SK-N-SH treated with all-trans-retinoic acid at 6 μM for 48 hours (cell line): ENCODE results near the gene PHF21B.

Experiments used
- ATAC-seq: fragments of 200-7000 bp; cut with Tn5 transposase; 3 replicates; pipeline ENCODE4 v1.9.1; 2020; ENCODE audit warnings: mild to moderate bottlenecking, moderate library complexity
- ARNTL ChIP-seq: fragments of 450-650 bp; formaldehyde crosslinking; IDR thresholded peaks from 2 replicates; pipeline ENCODE4 v1.5.0; 2020; ENCODE audit warnings: low read depth, mild to moderate bottlenecking, moderate library complexity, borderline replicate concordance
- BACH2 ChIP-seq: fragments of 250-450 bp; sonication (Bioruptor Pico); IDR thresholded peaks from 2 replicates; pipeline ENCODE4 v1.9.0; 2021; ENCODE audit warnings: mild to moderate bottlenecking, borderline replicate concordance
- CREB5 ChIP-seq: fragments of 250-450 bp; sonication (Bioruptor Pico); IDR thresholded peaks from 2 replicates; pipeline ENCODE4 v1.5.1; 2020; ENCODE audit warnings: low read depth, mild to moderate bottlenecking, moderate library complexity
- CSDC2 ChIP-seq: fragments of 250-450 bp; sonication (Bioruptor Pico); IDR thresholded peaks from 2 replicates; pipeline ENCODE4 v1.5.0; 2020; ENCODE audit warnings: mild to moderate bottlenecking, moderate library complexity
- ESRRG ChIP-seq: fragments of 250-450 bp; sonication (Bioruptor Pico); IDR thresholded peaks from 2 replicates; pipeline ENCODE4 v1.6.1; 2021; ENCODE audit warnings: mild to moderate bottlenecking
- GLIS3 ChIP-seq: fragments of 250-450 bp; sonication (Bioruptor Pico); IDR thresholded peaks from 2 replicates; pipeline ENCODE4 v1.5.0; 2020; ENCODE audit warnings: mild to moderate bottlenecking, moderate library complexity
- OSR1 ChIP-seq: fragments of 250-450 bp; sonication (Bioruptor Pico); IDR thresholded peaks from 2 replicates; pipeline ENCODE4 v1.8.0; 2022; ENCODE audit warnings: moderate library complexity, mild to moderate bottlenecking, inconsistent platforms
- PPARA ChIP-seq: fragments of 250-450 bp; sonication (Bioruptor Pico); IDR thresholded peaks from 2 replicates; pipeline ENCODE4 v1.5.0; 2020; ENCODE audit warnings: mild to moderate bottlenecking, borderline replicate concordance
- RARB ChIP-seq: fragments of 250-450 bp; sonication (Bioruptor Pico); IDR thresholded peaks from 2 replicates; pipeline ENCODE4 v1.8.0; 2021; ENCODE audit warnings: mild to moderate bottlenecking, moderate library complexity
- SNAI2 ChIP-seq: fragments of 250-450 bp; sonication (Bioruptor Pico); IDR thresholded peaks from 2 replicates; pipeline ENCODE4 v1.5.0; 2020; ENCODE audit warnings: mild to moderate bottlenecking, moderate library complexity
- TOX ChIP-seq: fragments of 250-450 bp; sonication (Bioruptor Pico); IDR thresholded peaks from 2 replicates; pipeline ENCODE4 v1.8.0; 2021; ENCODE audit warnings: mild to moderate bottlenecking, moderate library complexity, borderline replicate concordance
- TSHZ2 ChIP-seq: fragments of 250-450 bp; sonication (Bioruptor Pico); IDR thresholded peaks from 2 replicates; pipeline ENCODE4 v1.5.0; 2020; ENCODE audit warnings: mild to moderate bottlenecking, moderate library complexity
- ZC3H10 ChIP-seq: fragments of 250-450 bp; sonication (Bioruptor Pico); IDR thresholded peaks from 2 replicates; pipeline ENCODE4 v1.5.1; 2021; ENCODE audit warnings: mild to moderate bottlenecking, moderate library complexity
- ZFP3 ChIP-seq: fragments of 250-450 bp; sonication (Bioruptor Pico); IDR thresholded peaks from 2 replicates; pipeline ENCODE4 v1.5.0; 2020; ENCODE audit warnings: mild to moderate bottlenecking, moderate library complexity
- ZFP30 ChIP-seq: fragments of 450-650 bp; formaldehyde crosslinking; IDR thresholded peaks from 2 replicates; pipeline ENCODE4 v1.5.0; 2022; ENCODE audit warnings: mild to moderate bottlenecking, moderate library complexity
- ZNF565 ChIP-seq: fragments of 450-650 bp; formaldehyde crosslinking; conservative IDR thresholded peaks from 2 replicates; pipeline ENCODE4 v1.5.0; 2020; ENCODE audit warnings: low read depth, mild to moderate bottlenecking, moderate library complexity
- ZNF70 ChIP-seq: fragments of 450-650 bp; formaldehyde crosslinking; IDR thresholded peaks from 2 replicates; pipeline ENCODE4 v1.5.0; 2020; ENCODE audit warnings: mild to moderate bottlenecking, moderate library complexity
- ZNF8 ChIP-seq: fragments of 450-650 bp; formaldehyde crosslinking; IDR thresholded peaks from 2 replicates; pipeline ENCODE4 v1.5.0; 2020; ENCODE audit warnings: mild to moderate bottlenecking, moderate library complexity
- TF ChIP-seq, protein P1 (sequence below): fragments of 250-450 bp; sonication (Bioruptor Pico); IDR thresholded peaks from 2 replicates; pipeline ENCODE4 v1.8.0; 2020; ENCODE audit warnings: mild to moderate bottlenecking, moderate library complexity, borderline replicate concordance
- TF ChIP-seq, protein P2 (sequence below): fragments of 250-450 bp; sonication (Bioruptor Pico); IDR thresholded peaks from 2 replicates; pipeline ENCODE4 v1.8.0; 2021; ENCODE audit warnings: low read depth, mild to moderate bottlenecking, moderate library complexity, borderline replicate concordance

PHF21B gene

DNA sequence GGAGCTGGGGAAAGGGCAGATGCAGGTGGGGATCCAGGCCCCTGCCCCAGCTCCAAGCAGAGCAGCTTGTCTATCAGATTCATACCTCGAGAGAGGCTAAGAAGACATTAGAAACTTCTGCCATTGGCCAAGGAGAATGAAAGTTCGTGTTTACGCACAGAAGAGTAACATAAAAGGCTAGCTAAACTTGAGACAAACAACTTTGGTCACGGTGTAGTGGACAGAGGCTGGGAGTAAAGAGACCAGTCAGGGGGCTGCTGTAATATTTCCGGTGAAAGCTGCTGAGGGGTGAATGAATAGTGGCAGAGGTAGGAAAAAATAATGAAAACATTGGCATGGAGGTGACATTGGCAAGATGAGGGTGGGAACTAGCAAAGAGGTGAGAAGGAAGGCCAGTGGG lies 22.9 kb downstream of the PHF21B start:
- TF ChIP-seq ZNF565 (no peak), ZFP30 (CRISPR knock-in tag) (no peak), ZNF8 (CRISPR knock-in tag) (no peak), ESRRG (no peak), BACH2 (CRISPR knock-in tag) (no peak), ZC3H10 (CRISPR knock-in tag) (no peak), OSR1 (no peak), CSDC2 (CRISPR knock-in tag) (no peak), GLIS3 (no peak), ZNF70 (CRISPR knock-in tag) (no peak), ZFP3 (CRISPR knock-in tag) (no peak)

GRCh38 chr22:44985906-44986527 lies 23.8 kb downstream of the PHF21B start:
- no peak for ATAC-seq
- TF ChIP-seq ESRRG (no peak), PPARA (CRISPR knock-in tag) (no peak), ZNF565 (no peak), BACH2 (CRISPR knock-in tag) (no peak), ZNF8 (CRISPR knock-in tag) (no peak), TSHZ2 (CRISPR knock-in tag) (no peak), RARB (CRISPR knock-in tag) (no peak), TOX (CRISPR knock-in tag) (no peak)
- TF ChIP-seq, all 23 proteins: peak for 0

More for the DNA sequence above, 22.9 kb downstream of the PHF21B start:
- no peak for ATAC-seq

GRCh38 chr22:44983878-44984482 lies 25.8 kb downstream of the PHF21B start:
- no peak for TF ChIP-seq ESRRG
- no peak for TF ChIP-seq ZFP30 (CRISPR knock-in tag)
- TF ChIP-seq, protein P1, sequence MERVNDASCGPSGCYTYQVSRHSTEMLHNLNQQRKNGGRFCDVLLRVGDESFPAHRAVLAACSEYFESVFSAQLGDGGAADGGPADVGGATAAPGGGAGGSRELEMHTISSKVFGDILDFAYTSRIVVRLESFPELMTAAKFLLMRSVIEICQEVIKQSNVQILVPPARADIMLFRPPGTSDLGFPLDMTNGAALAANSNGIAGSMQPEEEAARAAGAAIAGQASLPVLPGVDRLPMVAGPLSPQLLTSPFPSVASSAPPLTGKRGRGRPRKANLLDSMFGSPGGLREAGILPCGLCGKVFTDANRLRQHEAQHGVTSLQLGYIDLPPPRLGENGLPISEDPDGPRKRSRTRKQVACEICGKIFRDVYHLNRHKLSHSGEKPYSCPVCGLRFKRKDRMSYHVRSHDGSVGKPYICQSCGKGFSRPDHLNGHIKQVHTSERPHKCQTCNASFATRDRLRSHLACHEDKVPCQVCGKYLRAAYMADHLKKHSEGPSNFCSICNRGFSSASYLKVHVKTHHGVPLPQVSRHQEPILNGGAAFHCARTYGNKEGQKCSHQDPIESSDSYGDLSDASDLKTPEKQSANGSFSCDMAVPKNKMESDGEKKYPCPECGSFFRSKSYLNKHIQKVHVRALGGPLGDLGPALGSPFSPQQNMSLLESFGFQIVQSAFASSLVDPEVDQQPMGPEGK (CRISPR knock-in tag) = no peak
- no peak for TF ChIP-seq TSHZ2 (CRISPR knock-in tag)
- no peak for TF ChIP-seq TOX (CRISPR knock-in tag)
- no peak for TF ChIP-seq CSDC2 (CRISPR knock-in tag)
- TF ChIP-seq PPARA (CRISPR knock-in tag) = no peak
- no peak for TF ChIP-seq CREB5 (CRISPR knock-in tag)
- TF ChIP-seq, protein P2, sequence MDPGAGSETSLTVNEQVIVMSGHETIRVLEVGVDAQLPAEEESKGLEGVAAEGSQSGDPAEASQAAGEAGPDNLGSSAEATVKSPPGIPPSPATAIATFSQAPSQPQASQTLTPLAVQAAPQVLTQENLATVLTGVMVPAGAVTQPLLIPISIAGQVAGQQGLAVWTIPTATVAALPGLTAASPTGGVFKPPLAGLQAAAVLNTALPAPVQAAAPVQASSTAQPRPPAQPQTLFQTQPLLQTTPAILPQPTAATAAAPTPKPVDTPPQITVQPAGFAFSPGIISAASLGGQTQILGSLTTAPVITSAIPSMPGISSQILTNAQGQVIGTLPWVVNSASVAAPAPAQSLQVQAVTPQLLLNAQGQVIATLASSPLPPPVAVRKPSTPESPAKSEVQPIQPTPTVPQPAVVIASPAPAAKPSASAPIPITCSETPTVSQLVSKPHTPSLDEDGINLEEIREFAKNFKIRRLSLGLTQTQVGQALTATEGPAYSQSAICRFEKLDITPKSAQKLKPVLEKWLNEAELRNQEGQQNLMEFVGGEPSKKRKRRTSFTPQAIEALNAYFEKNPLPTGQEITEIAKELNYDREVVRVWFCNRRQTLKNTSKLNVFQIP (CRISPR knock-in tag) = no peak
- TF ChIP-seq ZNF8 (CRISPR knock-in tag) = no peak
- TF ChIP-seq GLIS3 = no peak
- no peak for TF ChIP-seq BACH2 (CRISPR knock-in tag)
- no peak for TF ChIP-seq ARNTL (CRISPR knock-in tag)
- no peak for TF ChIP-seq SNAI2 (CRISPR knock-in tag)
- no peak for ATAC-seq
